Stimulated activated naive CD4-positive, alpha-beta T cell treated with Interleukin-2 at 50 U/mL for 16 hours (primary cell): ENCODE measurements around the gene KRTAP4-8.
"Not testable (repeated sequence)": the region's sequence is repeated elsewhere in the genome, so short reads cannot be mapped to it uniquely, and the experiment has no call there.

Source experiments
- DNase-seq: peaks from one replicate; lab custom pipeline; 2025; lab: John Stamatoyannopoulos, UW

KRTAP4-8 gene

GRCh38 chr17:41098042-41098441 is at the start of gene KRTAP4-8:
KRTAP4-8 (minus strand) TSS chr17:41098142; CDS start chr17:41098084, 58 bp downstream.
- no peak for DNase-seq

GRCh38 chr17:41145261-41145660 is 47.3 kb upstream of the KRTAP4-8 start:
- DNase-seq: no peak

GRCh38 chr17:41144846-41145245 is 46.9 kb upstream of the KRTAP4-8 start:
- no peak for DNase-seq

GRCh38 chr17:41141361-41141760 is 43.4 kb upstream of the KRTAP4-8 start:
- DNase-seq: no peak

DNA sequence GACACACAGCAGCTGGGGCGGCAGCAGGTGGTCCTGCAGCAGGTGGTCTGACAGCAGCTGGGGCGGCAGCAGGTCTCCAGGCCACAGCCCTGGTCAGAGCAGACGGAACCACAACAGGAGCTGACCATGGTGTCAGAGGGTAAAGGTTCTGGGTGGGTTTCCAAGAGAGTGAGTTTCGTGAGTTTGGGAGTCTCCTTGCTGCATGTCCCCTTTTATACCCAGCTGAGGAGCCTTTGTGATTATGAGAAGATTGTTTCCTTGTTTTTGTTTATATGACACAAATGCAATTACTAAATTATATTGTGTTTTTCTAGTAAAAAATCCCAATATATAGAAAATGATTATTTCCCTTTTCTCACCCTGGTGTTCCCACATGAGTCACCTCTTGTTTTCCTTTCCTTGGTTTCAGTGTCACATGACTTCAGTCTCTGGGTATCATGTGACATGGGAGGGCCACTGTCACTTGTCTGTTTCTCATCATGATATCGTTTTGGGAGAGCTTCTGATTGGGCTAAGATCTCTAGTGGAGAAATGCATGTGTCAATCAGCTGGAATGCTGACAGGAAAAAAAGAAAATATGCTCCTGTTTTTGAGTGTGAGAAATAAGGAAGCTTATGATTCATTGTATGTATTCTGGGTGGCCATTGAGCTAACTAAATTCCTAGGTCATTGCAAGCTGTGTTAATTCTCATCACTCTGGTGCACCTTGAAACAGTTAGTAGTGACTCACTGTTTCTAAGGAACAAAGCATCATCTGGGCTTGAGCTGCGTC is 42.6 kb upstream of the KRTAP4-8 start, which contains the start of gene KRTAP4-6:
Gene KRTAP4-6 (minus strand): TSS at position 185 of the 772 bp plus-strand sequence. CDS start 57 bp downstream, at position 128.
- no peak for DNase-seq

GRCh38 chr17:41139865-41140264 is 41.9 kb upstream of the KRTAP4-8 start:
- DNase-seq: not testable (repeated sequence)

GRCh38 chr17:41133880-41134735 is 36.2 kb upstream of the KRTAP4-8 start:
- DNase-seq: no peak

GRCh38 chr17:41131979-41132378 is 34.0 kb upstream of the KRTAP4-8 start:
- DNase-seq: no peak

DNA sequence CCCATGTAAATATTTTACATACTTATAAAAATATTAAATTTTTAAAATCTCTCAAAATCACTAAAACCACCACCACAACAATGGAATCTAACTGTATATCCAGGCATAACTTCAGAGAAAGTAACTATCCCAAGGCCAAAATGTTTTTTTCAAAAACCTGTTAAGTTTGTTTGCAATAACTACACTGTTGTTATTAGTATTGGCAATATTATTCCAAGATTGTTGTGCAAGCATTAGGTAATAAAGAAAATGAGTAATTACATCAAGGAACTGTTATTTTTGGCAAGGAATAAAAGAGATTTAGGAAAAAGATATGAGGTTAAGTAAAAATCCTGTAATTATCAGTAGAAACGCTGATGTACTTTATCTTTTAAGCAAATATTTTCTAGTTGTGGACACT is 29.4 kb upstream of the KRTAP4-8 start:
- DNase-seq: no peak

GRCh38 chr17:41126412-41126811 is 28.5 kb upstream of the KRTAP4-8 start:
- DNase-seq: no peak

GRCh38 chr17:41125064-41125463 is 27.1 kb upstream of the KRTAP4-8 start:
- DNase-seq: no peak

GRCh38 chr17:41123991-41124371 is 26.0 kb upstream of the KRTAP4-8 start, which contains the start of gene KRTAP4-12:
KRTAP4-12 (minus strand) TSS chr17:41124182; CDS start chr17:41124122, 60 bp downstream.
- DNase-seq: not testable (repeated sequence)

- not testable (repeated sequence) for DNase-seq
Observed at GRCh38 chr17:41123292-41123990, 25.5 kb upstream of the KRTAP4-8 start.

- DNase-seq: no peak
Observed at GRCh38 chr17:41121742-41122141, 23.8 kb upstream of the KRTAP4-8 start.

DNA sequence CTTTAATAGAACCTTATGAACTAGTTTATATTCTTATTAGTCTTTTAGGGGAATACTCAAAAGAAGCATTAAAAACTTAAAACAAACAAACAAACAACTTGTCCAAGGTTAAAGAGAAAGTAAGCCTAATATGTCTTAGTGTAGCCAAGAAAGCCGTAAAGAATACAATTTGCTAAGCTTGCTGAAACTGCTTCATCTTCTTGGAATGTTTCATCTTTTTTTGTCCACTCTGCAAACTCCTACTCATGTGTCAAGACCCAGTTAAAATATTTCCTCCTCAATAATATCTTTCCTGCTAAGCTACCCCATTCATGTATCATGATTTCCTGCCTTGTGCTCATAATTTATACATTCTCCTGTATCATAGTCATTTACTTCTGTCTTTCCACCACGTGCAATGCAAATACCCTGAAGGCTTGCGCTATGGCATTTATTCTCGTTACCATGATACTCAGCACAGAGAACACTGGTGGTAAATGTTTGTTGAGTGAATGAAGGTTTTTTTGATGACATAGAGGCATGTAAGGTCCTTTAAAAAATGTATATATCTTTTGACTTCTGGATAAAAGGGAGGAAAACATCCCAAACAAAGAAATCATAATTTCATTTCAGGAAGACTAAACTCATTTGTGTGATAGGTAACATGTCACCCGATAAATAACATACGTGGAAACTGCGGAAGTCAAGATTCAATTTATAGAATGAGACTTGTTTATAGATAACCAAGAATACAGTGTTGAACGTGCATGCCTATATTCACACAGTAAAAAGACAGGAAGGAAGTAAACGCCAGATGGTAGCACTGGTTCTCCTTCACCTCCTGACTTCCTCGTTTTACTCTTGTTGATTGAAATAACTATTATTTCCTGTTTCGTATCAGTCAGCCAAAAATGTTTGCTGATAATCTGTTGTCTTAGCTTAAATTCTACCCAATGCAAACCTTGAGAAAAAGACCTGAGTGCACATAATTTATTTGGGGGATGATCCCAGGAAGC is 22.1 kb upstream of the KRTAP4-8 start:
- not testable (repeated sequence) for DNase-seq

DNA sequence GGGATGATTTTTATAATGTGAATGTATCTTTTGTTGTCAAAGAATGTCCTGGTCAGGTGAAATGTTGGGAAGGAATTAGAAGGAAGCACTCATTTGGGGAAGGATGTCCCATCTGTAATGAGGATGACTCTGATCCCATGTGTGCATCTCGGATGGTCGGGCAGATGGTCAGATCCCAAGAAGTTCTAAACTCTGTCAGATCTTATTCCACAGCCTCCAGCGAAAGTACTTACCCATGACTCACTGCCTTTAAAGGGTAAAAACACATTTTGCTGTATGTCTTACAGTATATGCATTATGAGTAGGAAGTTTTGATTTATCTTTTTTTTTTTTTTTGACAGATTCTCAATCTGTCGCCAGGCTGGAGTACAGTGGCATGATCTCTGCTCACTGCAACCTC is 20.8 kb upstream of the KRTAP4-8 start:
- no peak for DNase-seq

DNA sequence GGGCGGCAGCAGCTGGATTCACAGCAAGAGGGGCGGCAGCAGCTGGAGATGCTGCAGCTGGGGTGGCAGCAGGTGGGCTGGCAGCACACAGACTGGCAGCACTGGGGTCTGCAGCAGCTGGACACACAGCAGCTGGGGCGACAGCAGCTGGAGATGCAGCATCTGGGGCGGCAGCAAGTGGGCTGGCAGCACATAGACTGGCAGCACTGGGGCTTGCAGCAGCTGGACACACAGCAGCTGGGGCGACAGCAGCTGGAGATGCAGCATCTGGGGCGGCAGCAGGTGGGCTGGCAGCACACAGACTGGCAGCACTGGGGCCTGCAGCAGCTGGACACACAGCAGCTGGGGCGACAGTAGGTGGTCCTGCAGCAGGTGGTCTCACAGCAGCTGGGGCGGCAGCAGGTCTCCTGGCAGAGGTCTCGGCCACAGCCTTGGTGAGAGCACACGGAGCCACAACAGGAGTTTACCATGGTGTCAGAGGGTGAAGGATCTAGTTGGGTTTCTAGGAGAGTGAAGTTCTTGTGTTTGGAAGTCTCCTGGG is 20.0 kb upstream of the KRTAP4-8 start, which contains the start of gene KRTAP4-11:
Gene KRTAP4-11 (minus strand): TSS at position 528 of the 541 bp plus-strand sequence. CDS start 58 bp downstream, at position 470.
- DNase-seq: not testable (repeated sequence)

- no peak for DNase-seq
Observed at GRCh38 chr17:41116297-41116696, 18.4 kb upstream of the KRTAP4-8 start.

GRCh38 chr17:41111151-41111885 is 13.4 kb upstream of the KRTAP4-8 start:
- no peak for DNase-seq
